Coronary artery (tissue), 2 donors: Measurements from ENCODE around the gene ZNF292.

Experiments used
- DNase-seq: peaks from one replicate; pipeline ENCODE4 v3.0.0-alpha.2; 2017; ENCODE audit warnings: low spot score
- H3K27ac ChIP-seq, 2 donors: fragments of 200-600 bp; sonication (generic); one replicate each; pipeline ENCODE4 v1.5.1; 2016 to 2019
- H3K4me3 ChIP-seq: fragments of 200-600 bp; sonication (generic); 2 replicates; pipeline ENCODE4 v1.5.1; 2016; ENCODE audit warnings: mild to moderate bottlenecking, moderate library complexity
- CTCF ChIP-seq: fragments of 200-600 bp; sonication (generic); IDR thresholded peaks from one replicate; pipeline ENCODE4 v1.5.1; 2019; ENCODE audit warnings: antibody characterized with exemption

Gene ZNF292

DNA sequence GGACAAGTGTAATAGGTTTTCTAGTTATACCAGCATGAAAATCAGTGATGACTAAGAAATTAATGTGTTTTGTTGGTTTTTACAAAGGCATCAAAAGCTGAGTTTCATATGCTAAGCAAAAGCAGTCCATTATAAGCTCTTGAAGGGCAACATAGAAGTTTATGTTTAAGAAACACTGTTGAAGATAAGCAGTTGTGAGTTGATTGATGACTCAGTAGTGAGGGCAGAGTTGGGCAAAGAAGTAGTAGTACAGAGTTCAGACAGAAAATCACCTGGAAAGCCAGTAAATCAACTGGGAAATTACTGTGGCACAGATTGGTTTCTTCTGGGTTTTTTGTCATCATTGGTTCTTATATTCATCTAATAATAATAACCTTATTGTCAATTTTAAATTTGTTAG lies 89.0 kb downstream of the ZNF292 start:
- DNase-seq: no peak
- TF ChIP-seq CTCF: no peak
- Histone ChIP-seq H3K4me3 (no peak overlapping the region), H3K27ac (no peak overlapping the region)

DNA sequence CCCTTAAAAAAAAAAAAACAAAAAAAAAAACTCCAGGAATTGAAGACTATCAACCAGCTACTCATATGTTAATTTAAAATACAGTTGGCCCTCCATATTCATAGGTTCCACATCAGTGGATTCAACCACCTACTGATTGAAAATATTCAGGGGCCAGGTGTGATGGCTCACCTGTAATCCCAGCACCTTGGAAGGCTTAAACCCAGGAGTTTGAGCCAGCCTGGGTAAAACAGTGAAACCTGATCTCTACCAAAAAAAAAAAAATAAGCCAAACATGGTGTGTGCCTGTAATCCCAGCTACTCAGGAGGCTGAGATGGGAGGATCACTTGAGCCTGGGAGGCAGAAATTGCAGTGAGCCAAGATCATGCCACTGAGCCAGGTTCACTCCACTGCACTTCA lies 94.7 kb downstream of the ZNF292 start:
- no peak for DNase-seq
- no peak overlapping the region for H3K27ac ChIP-seq
- TF ChIP-seq CTCF: no peak
- H3K4me3 ChIP-seq: no peak overlapping the region

DNA sequence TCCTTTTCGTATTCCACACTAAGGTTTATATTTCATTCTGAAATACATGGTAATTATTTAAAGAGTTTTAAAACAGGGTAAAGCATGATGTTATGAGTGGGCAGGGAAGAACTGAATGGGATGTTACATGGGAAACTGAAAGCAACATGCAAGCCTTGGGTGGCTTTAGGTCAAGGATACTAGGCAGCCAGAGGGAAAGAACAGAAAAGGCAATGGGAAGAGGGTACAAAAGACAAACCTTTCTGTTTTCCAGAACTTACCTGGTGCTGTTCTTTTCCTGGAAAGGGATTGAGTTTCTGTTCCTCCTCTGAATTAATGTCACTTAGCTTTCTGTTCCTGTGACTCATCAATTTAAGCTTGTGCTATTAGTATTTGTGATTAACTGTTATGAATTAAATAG lies 95.9 kb downstream of the ZNF292 start:
- H3K27ac ChIP-seq: no peak overlapping the region
- DNase-seq: no peak
- no peak overlapping the region for H3K4me3 ChIP-seq
- no peak for TF ChIP-seq CTCF

GRCh38 chr6:87251725-87252124 lies 96.4 kb downstream of the ZNF292 start:
- no peak for DNase-seq
- TF ChIP-seq CTCF: no peak
- no peak overlapping the region for H3K27ac ChIP-seq
- H3K4me3 ChIP-seq: no peak overlapping the region

DNA sequence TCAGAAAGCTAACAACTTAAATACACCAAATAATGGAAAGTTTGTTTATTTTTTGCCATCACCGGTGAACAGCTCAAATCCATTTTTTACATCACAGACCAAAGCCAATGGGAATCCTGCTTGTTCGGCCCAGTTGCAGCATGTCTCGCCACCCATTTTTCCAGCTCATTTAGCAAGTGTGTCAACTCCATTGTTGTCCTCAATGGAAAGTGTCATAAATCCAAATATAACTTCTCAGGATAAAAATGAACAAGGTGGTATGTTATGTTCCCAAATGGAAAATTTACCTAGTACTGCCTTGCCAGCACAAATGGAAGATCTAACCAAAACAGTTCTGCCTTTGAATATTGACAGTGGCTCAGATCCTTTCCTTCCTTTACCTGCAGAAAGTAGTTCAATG lies 101.7 kb downstream of the ZNF292 start:
- Histone ChIP-seq H3K27ac (no peak overlapping the region), H3K4me3 (no peak overlapping the region)
- TF ChIP-seq CTCF: no peak
- DNase-seq: no peak

DNA sequence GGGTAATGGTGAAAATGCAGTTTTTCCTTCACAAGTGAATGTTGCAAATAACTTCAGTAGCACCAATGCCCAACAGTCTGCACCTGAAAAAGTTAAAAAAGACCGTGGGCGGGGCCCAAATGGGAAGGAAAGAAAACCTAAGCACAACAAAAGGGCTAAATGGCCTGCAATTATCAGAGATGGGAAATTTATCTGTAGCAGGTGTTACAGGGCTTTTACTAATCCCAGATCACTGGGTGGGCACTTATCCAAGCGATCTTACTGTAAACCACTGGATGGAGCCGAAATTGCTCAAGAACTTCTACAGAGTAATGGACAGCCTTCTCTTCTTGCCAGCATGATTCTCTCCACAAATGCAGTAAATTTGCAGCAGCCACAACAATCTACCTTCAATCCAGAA lies 102.2 kb downstream of the ZNF292 start:
- DNase-seq: no peak
- H3K27ac ChIP-seq: no peak overlapping the region
- no peak overlapping the region for H3K4me3 ChIP-seq
- no peak for TF ChIP-seq CTCF

DNA sequence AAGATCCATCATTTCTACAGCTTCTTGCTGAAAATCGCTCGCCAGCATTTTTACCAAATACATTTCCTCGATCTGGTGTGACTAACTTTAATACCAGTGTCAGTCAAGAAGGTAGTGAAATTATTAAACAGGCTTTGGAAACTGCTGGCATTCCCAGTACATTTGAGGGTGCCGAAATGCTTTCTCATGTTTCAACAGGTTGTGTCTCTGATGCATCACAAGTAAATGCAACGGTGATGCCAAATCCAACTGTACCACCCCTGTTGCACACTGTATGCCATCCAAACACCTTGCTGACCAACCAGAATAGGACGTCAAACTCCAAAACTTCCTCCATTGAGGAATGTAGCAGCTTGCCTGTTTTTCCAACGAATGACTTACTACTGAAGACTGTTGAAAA lies 102.6 kb downstream of the ZNF292 start:
- TF ChIP-seq CTCF: no peak
- no peak overlapping the region for H3K27ac ChIP-seq
- no peak overlapping the region for H3K4me3 ChIP-seq
- no peak for DNase-seq
